Nephron progenitor cell (in vitro differentiated cells): Measurements from ENCODE around the gene LMF1.

Source experiments
- DNase-seq: peaks from one replicate; pipeline ENCODE4 v3.0.0; 2021
- H3K27ac Mint-ChIP-seq: 2 replicates; pipeline ENCODE4 v1.8.0; 2021; ENCODE audit warnings: mild to moderate bottlenecking, moderate library complexity, mixed read lengths
- H3K27me3 Mint-ChIP-seq: 2 replicates; pipeline ENCODE4 v1.8.0; 2021; ENCODE audit warnings: mild to moderate bottlenecking, low read depth, mixed read lengths; ENCODE audit not compliant: poor library complexity
- H3K36me3 Mint-ChIP-seq: 2 replicates; pipeline ENCODE4 v1.8.0; 2021; ENCODE audit warnings: low read depth, mixed read lengths
- H3K4me1 Mint-ChIP-seq: 2 replicates; pipeline ENCODE4 v1.8.0; 2021; ENCODE audit warnings: mixed read lengths
- H3K4me3 Mint-ChIP-seq: 2 replicates; pipeline ENCODE4 v1.8.0; 2021; ENCODE audit warnings: mild to moderate bottlenecking, moderate library complexity, mixed read lengths
- H3K9me3 Mint-ChIP-seq: 2 replicates; pipeline ENCODE4 v1.8.0; 2021; ENCODE audit warnings: mild to moderate bottlenecking, moderate library complexity, mixed read lengths
- TF ChIP-seq, protein P1 (sequence below): fragments of 200-600 bp; sonication (generic); IDR thresholded peaks from 2 replicates; pipeline ENCODE4 v1.5.0; 2021; ENCODE audit warnings: antibody characterized with exemption

LMF1 gene

DNA sequence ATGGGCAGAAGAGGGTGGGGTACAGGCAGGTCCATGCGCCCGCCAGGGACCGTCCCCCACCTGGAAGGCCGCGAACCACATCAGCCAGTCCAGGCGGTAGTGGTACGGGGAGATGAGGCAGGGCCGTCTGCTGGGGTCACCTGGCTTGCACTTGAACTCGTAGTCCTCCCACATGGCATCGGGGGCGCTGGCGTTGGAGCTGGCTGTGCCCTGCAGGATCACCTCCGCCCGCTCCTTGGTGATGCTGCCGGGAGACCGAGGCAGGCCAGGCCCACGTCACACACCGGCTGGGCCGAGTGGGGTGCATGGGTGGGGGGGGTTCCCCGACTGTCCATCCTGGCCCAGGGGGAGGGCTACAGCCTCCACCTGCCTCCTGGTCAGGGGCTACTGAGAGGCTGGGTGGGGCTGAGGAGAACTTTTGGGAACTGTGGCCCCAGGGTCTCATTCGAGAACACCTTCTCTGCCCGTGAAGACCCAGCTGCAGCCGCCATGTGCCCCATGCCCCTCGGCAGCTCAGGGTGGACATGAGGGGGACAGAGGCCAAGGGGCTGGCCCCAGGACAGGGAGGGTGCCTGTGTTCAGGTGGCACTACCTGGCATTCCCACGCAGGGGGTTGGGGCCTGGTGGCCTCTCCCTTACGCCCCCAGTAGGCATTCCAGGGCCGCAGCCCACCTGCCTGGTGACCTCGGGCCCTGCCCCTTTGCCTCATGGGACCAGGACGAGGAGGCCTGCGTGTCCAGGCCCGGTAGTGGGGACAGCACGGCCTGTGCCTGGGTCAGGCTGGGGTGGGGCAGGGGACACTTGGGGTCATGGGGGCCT is 100.8 kb downstream of the LMF1 start:
- H3K4me3 Mint-ChIP-seq, result no peak overlapping the region
- no peaks in the 10 kb centered on the region for H3K27me3 Mint-ChIP-seq
- peaks cover 4% of the 10 kb centered on the region for H3K9me3 Mint-ChIP-seq
- TF ChIP-seq, protein P1, sequence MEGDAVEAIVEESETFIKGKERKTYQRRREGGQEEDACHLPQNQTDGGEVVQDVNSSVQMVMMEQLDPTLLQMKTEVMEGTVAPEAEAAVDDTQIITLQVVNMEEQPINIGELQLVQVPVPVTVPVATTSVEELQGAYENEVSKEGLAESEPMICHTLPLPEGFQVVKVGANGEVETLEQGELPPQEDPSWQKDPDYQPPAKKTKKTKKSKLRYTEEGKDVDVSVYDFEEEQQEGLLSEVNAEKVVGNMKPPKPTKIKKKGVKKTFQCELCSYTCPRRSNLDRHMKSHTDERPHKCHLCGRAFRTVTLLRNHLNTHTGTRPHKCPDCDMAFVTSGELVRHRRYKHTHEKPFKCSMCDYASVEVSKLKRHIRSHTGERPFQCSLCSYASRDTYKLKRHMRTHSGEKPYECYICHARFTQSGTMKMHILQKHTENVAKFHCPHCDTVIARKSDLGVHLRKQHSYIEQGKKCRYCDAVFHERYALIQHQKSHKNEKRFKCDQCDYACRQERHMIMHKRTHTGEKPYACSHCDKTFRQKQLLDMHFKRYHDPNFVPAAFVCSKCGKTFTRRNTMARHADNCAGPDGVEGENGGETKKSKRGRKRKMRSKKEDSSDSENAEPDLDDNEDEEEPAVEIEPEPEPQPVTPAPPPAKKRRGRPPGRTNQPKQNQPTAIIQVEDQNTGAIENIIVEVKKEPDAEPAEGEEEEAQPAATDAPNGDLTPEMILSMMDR, result no peak
- peaks cover 16% of the 10 kb centered on the region for H3K36me3 Mint-ChIP-seq
- peaks cover 19% of the 10 kb centered on the region for H3K4me1 Mint-ChIP-seq
- no peak overlapping the region for H3K27ac Mint-ChIP-seq
- DNase-seq, result no peak

DNA sequence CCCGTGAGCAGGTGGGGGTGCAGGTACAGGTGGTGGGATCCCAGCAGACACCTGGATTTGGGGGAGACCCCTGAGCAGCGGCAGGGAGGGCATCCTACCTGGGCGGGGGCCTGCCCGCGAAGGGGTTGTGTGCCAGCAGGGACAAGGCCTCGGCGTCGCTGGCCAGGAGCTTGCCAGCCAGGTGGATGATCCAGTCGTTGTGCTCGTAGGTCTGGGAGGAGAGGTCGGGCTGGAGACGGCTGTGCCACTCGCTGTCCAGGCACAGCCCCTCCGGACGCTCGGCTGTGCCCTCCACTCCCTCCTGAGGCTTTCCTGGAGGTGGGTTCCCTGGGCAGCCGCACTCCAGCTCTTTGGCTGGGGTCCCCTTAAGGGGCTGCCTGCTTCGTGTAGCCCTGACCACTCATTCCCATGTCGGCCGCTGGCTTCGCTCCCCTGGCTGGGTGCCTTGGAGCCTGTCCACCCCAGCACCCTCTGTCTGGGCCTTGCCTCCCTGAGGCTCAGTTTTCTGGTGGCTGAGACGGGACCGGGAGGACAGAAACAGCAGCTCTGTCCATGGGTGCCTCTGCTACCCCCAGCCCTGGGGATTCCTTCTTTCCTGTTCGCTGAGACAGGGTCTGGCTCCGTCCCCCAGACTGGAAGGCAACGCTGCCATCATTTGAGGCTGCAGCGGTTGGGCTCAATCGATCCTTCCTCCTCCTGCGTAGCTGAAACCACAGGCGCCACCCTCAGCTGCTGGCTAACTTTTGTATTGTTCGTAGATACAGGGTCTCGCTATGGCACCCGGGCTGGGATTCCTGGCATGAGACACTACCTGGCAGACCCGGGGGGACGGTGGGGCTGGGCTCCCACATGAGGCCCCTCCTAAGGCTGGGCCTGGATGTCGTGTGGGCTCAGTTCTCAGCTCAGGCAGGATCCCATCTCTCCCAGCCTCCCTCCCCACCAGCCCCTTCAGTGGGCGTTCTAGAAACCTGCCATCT is 101.7 kb downstream of the LMF1 start:
- peaks cover 20% of the 10 kb centered on the region for H3K36me3 Mint-ChIP-seq
- H3K27me3 Mint-ChIP-seq, result no peaks in the 10 kb centered on the region
- peaks cover 5% of the 10 kb centered on the region for H3K9me3 Mint-ChIP-seq
- no peak for DNase-seq
- H3K4me3 Mint-ChIP-seq, result no peak overlapping the region
- H3K4me1 Mint-ChIP-seq, result peaks cover 16% of the 10 kb centered on the region
- TF ChIP-seq, protein P1, result no peak
- H3K27ac Mint-ChIP-seq, result no peak overlapping the region

DNA sequence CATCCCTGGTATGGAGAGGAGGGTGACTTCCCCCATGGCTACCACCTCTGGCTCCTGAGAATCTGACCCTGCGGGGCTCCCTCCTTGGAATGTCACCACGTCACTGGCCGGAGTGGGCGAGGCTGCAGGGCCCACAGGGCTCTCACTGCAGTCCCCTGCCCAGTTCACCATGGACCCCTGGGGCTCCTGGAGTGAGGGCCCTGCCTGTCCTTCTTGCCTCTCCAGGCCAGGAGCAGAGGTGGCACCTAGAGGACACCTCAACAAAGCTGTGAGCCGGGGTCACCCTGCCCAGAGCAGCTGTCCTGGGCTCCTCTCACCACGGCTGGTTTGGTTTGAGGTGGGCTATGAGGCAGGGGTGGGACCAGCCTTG is 102.4 kb downstream of the LMF1 start:
- H3K36me3 Mint-ChIP-seq, result peaks cover 28% of the 10 kb centered on the region
- peaks cover 12% of the 10 kb centered on the region for H3K9me3 Mint-ChIP-seq
- TF ChIP-seq, protein P1, result no peak
- no peaks in the 10 kb centered on the region for H3K27me3 Mint-ChIP-seq
- peaks cover 11% of the 10 kb centered on the region for H3K4me1 Mint-ChIP-seq
- H3K27ac Mint-ChIP-seq, result no peak overlapping the region
- no peak for DNase-seq
- H3K4me3 Mint-ChIP-seq, result no peak overlapping the region

DNA sequence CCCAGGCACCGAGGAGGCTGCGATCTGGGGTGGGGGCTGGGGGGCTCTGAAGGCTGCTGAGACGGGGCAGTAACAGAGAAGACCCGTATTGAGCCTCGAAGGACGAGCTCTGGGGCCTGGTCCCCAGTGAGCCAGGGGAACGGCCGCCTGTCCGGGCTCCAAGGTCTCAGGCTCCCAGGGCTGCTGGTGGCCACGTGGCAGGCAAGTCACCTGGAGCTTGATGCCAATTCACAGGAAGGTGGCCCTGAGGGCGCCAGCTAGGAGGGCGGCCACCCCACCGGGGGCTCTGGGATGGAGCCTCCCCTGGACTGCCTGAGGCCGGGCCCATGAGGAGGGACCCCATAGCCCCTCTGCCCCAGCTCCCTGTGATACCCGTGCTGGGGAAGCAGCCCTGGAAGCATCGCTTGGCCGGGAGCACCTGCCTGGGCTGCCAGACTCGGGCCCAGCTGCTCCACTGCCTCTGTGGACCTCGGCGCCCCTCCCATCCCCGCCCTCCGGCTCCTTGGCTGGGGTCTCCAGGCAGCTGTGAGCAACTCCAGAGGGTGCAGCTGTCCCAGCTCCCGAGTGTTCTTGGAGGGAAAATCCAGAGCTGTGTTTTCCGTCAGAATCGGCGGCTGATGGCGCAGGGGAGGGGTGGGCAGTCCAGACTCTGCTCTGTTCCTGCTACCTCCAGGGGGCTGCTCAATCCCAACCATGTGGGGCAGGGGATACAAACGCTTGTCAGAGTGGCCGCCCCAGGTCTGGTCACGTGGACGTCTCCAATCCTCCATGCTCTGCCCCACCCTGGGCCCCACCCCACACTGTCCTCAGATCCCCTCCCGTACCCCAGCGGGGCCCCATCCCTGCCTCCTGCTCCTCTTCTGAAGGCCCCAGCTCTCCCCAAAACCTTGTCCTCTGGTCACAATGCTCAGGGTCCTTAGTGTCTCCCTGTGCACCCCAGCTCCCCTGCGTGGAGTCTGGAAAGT is 103.1 kb downstream of the LMF1 start:
- Mint-ChIP-seq H3K9me3 (peaks cover 19% of the 10 kb centered on the region), H3K4me1 (peaks cover 5% of the 10 kb centered on the region), H3K27me3 (no peaks in the 10 kb centered on the region), H3K27ac (no peak overlapping the region), H3K4me3 (no peak overlapping the region), H3K36me3 (peaks cover 35% of the 10 kb centered on the region)
- DNase-seq, result no peak
- TF ChIP-seq, protein P1, result no peak

DNA sequence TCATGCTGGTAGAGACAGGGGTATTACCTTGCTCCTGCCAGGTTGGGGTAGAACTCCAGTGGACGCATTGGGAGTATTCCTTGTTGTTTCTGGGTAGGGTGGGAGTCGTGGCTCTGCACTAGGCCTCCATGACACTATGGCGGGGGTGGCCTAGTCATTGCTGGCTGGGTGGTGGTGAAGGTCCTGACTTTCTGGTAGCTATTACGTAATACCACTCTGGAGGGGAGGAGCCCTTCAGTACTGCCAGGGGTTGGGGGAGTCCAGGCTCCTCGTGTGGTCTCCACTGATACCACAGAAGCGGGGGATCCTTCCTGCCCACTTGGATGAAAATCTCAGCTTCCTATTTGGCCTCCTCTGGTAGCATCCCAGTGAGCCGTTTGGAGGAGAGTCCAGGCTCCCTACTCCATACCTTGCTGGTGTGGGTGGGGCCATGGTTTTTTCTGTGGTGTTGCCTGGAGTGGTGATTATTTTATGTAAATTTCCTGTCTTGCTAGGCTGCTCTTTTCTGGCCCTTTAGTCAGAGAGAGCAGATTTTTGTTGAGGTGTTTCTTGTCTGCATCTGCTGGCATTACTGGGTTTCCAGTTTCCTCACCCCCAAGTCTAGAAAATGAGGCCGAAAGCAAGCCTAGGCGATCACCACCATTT is 104.4 kb downstream of the LMF1 start:
- Mint-ChIP-seq H3K4me1 (no peaks in the 10 kb centered on the region), H3K4me3 (no peak overlapping the region), H3K27me3 (peaks cover 4% of the 10 kb centered on the region), H3K36me3 (peaks cover 41% of the 10 kb centered on the region), H3K27ac (peak overlapping the region; percentile 61), H3K9me3 (peaks cover 27% of the 10 kb centered on the region)
- TF ChIP-seq, protein P1, result no peak
- DNase-seq, result no peak
